Prostate gland (tissue), 2 donors: ENCODE results near the gene FBXO41.

Experiments used
- CTCF ChIP-seq, 4 experiments: fragments of 200-600 bp in 2 of 4; fragments of 450-650 bp in 2 of 4; sonication (generic) in 2 of 4; IDR thresholded peaks; 1 replicate in 3 of 4; 2 replicates in 1 of 4; pipeline ENCODE4 v1.5.1; 2016 to 2019; ENCODE audit warnings: antibody characterized with exemption in 4 of 4, mild to moderate bottlenecking in 2 of 4, moderate library complexity in 2 of 4
- POLR2AphosphoS5 ChIP-seq: sonication (generic); formaldehyde crosslinking; IDR thresholded peaks from one replicate; pipeline ENCODE4 v1.6.1; 2017; ENCODE audit warnings: antibody characterized with exemption

DNA sequence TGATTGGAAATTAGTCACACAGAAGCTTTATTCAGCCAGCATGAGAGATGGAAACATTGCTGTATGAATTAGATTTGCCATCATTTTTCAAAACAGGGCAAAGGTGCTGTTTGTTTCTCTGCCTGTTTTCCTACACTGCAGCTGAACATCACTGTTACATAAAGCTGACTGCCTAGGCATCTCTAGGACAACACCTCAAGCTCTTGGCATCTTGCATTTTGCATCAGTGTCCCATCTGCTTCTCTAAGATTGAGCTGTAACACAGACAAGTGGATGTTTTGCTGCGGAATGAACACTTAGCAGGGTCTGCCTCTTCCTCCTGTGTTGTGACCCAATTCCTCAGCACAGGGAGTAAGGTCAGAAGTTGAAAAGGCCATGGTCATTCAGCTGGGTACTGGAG is 45.3 kb downstream of the FBXO41 start:
- TF ChIP-seq CTCF (IDR thresholded peaks at IDR 0.05) = no peak
- TF ChIP-seq POLR2AphosphoS5 = no peak
